GM12878 (cell line): ENCODE results near the gene LDLRAP1. TPM values are rescaled to one million over a fixed set of nuclear protein-coding genes. Genes with fewer than 3 reads are reported as not detected.
A peak's percentile ranks its signal among the peaks of the same experiment; 100 is the strongest.

ENCODE experiments used
- ATAC-seq: fragments of 200-7000 bp; cut with Tn5 transposase; 3 replicates; pipeline ENCODE4 v1.9.1; 2020; ENCODE audit warnings: mild to moderate bottlenecking, moderate library complexity
- BruUV-seq: library from RNA; stranded (reverse); fragments of 400-500 nt; replicated peaks from 2 replicates; lab custom pipeline; 2021; lab: Mats Ljungman, UMichigan
- CTCF ChIA-PET: fragments of 300-600 bp; sonication (Branson Sonifier 250); formaldehyde crosslinking; extraction: SDS; loops from one replicate; lab custom pipeline; 2021; ENCODE audit warnings: inconsistent platforms; lab: Yijun Ruan, JAX
- POLR2A ChIA-PET: fragments of 350-600 bp; formaldehyde crosslinking; extraction: SDS; loops from one replicate; lab custom pipeline; 2021; ENCODE audit warnings: inconsistent platforms; lab: Charles Lee
- RAD21 ChIA-PET: fragments of 300-600 bp; sonication (Branson Sonifier 250); formaldehyde crosslinking; loops from one replicate; lab custom pipeline; 2023; ENCODE audit warnings: antibody characterized with exemption; ENCODE audit not compliant: unreplicated experiment; lab: Charles Lee
- SMC1A ChIA-PET: fragments of 300-600 bp; sonication (Branson Sonifier 250); formaldehyde crosslinking; loops from one replicate; lab custom pipeline; 2023; ENCODE audit not compliant: unreplicated experiment, uncharacterized antibody; lab: Charles Lee
- DNase-seq: peaks from one replicate; pipeline ENCODE4 v3.0.0-alpha.2; 2011; ENCODE audit warnings: low read depth, low spot score
- FAIRE-seq: peaks from 3 replicates; lab custom pipeline; 2011; peaks lifted over from hg19 to GRCh38; lab: Jason Lieb, UNC
- H2AFZ ChIP-seq: 2 replicates; pipeline ENCODE4 v1.6.0; 2011; ENCODE audit warnings: low read depth, low read length, control low read depth; ENCODE audit not compliant: control insufficient read depth
- H3K27ac ChIP-seq: 2 replicates; pipeline ENCODE4 v1.5.1; 2011; ENCODE audit warnings: control low read depth; ENCODE audit not compliant: control insufficient read depth, insufficient read depth
- H3K27me3 ChIP-seq, 2 experiments: replicated peaks in 1 of 2; 2 replicates each; pipeline versions ENCODE4 v1.6.0 to v1.6.1; 2011; ENCODE audit warnings: low read length in 1 of 2; ENCODE audit not compliant: control insufficient read depth in 2 of 2, insufficient read depth in 2 of 2
- H3K36me3 ChIP-seq, 2 experiments: 2 replicates each; pipeline ENCODE4 v1.5.1; 2011; ENCODE audit warnings: low read length in 1 of 2; ENCODE audit not compliant: control insufficient read depth in 2 of 2, insufficient read depth in 2 of 2
- H3K4me1 ChIP-seq: 2 replicates; pipeline ENCODE4 v1.6.1; 2011; ENCODE audit warnings: mild to moderate bottlenecking, low read length, moderate library complexity, mixed read lengths; ENCODE audit not compliant: control insufficient read depth, insufficient read depth
- H3K4me2 ChIP-seq: 2 replicates; pipeline ENCODE4 v1.6.0; 2011; ENCODE audit warnings: control low read depth; ENCODE audit not compliant: control insufficient read depth, insufficient read depth
- H3K4me3 ChIP-seq: fragments of 200-600 bp; sonication (generic); 2 replicates; pipeline ENCODE4 v1.5.1; 2016
- H3K79me2 ChIP-seq: 2 replicates; pipeline ENCODE4 v1.6.0; 2011; ENCODE audit warnings: low read length; ENCODE audit not compliant: control insufficient read depth, insufficient read depth
- H3K9ac ChIP-seq: 2 replicates; pipeline ENCODE4 v1.8.0; 2011; ENCODE audit warnings: low read length, control low read depth, mixed read lengths; ENCODE audit not compliant: control insufficient read depth, insufficient read depth
- H3K9me3 ChIP-seq: replicated peaks from 3 replicates; pipeline ENCODE4 v1.5.1; 2011; ENCODE audit warnings: mild to moderate bottlenecking, low read length; ENCODE audit not compliant: control insufficient read depth, insufficient read depth
- H4K20me1 ChIP-seq: 2 replicates; pipeline ENCODE4 v1.6.0; 2011; ENCODE audit not compliant: control insufficient read depth, insufficient read depth
- E2F8 ChIP-seq: fragments of 450-650 bp; IDR thresholded peaks from 2 replicates; pipeline ENCODE4 v1.6.1; 2018; ENCODE audit warnings: mild to moderate bottlenecking, low read depth, moderate library complexity; ENCODE audit not compliant: partially characterized antibody
- WGBS: methylation state at CpG from one replicate; pipeline ENCODE4 v1.1.6; 2016; ENCODE audit warnings: low lambda C conversion rate; ENCODE audit not compliant: insufficient replicate concordance, insufficient coverage; ENCODE audit errors: missing lambda C conversion rate; 5-methylcytosine and 5-hydroxymethylcytosine counted together
- in situ Hi-C: fragments of 300-500 bp; cut with MboI; formaldehyde crosslinking; loops from 9 replicates; pipeline ENCODE4 v1.14.3; 2018; ENCODE audit warnings: mixed read lengths
- intact Hi-C: fragments of 100-400 bp; cut with micrococcal nuclease; formaldehyde crosslinking; loops from one replicate; pipeline ENCODE4 v1.14.2; 2022; ENCODE audit not compliant: unreplicated experiment
- polyA plus RNA-seq, 11 experiments: library from polyadenylated mRNA; depleted of rRNA in 4 of 11; unstranded in 6 of 11; stranded (reverse) in 5 of 11; fragments of >200 nt; fragmentation: Nextera tagmentation in 4 of 11; fragmentation: Illumina TruSeq in 1 of 11; extraction: Ambion mirVana in 4 of 11; extraction: Trizol in 1 of 11; gene quantifications; 1 replicate in 1 of 11; 2 replicates in 10 of 11; pipeline versions ENCODE4 v1.2.1 to v1.2.3, GENCODE V29; 2011 to 2016; ENCODE audit warnings: inconsistent platforms in 2 of 11, missing spikeins in 2 of 11, low read depth in 1 of 11
- total RNA-seq, 4 experiments: library from RNA; depleted of rRNA in 3 of 4; stranded (reverse); fragments of >200 nt in 3 of 4; fragmentation: Illumina TruSeq in 1 of 4; extraction: Trizol in 1 of 4; gene quantifications; 2 replicates each; pipeline versions ENCODE4 v1.2.1 to v1.2.3, GENCODE V29; 2013 to 2021
- TF ChIP-seq, protein P1 (sequence below), 3 experiments: IDR thresholded peaks in 2 of 3; conservative IDR thresholded peaks in 1 of 3; 2 replicates each; pipeline ENCODE4 v1.5.1; 2011; ENCODE audit warnings: low read depth in 3 of 3, low read length in 3 of 3, mild to moderate bottlenecking in 3 of 3, control low read depth in 2 of 3, moderate library complexity in 2 of 3, inconsistent platforms in 1 of 3, mixed read lengths in 1 of 3; ENCODE audit not compliant: control insufficient read depth in 2 of 3, insufficient read depth in 1 of 3; ENCODE audit errors: extremely low read depth in 1 of 3

Gene LDLRAP1
- total and polyA plus RNA-seq, 10 of the 15 experiments (the other 5 are each of a cell fraction or from before 2014, with no cell fraction given) = 0.43 to 37.6 (median 22.0) TPM

DNA sequence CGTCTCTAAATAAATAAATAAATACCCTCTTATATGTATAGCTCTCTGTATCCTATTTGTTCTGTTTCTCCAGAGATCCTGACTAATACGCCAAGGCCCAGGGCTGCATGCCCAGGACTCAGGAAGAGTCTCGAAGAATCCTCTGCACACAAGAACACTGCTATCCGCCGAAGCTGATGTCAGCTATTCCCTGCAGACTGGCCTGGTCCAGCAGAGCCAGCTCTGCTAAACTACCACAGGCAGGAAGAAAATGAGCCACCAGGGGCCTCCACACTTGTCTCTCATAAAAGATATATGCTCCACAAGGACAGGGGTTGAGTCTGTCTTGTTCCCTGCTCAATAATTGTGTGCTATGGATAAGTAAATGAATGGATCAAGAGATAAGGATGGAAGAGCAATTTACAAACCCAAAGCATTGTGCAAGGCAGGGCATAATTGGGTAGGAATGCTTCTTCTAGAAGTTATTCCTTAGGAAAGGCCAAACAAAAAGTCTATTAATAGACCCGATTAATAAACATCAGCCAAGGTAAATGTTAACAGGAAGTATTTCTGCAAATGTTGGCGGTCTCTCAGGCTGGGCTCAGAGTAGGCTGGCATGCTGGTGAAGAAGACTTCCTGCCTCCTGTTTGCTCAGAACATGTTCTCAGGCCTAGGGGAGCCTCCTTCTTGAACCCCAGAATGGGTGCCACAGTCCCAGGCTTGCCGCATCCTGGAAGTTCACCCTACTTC is 46.9 kb downstream of the LDLRAP1 start:
- no peak overlapping the region for H3K4me2 ChIP-seq
- no peak for TF ChIP-seq E2F8
- TF ChIP-seq, protein P1, sequence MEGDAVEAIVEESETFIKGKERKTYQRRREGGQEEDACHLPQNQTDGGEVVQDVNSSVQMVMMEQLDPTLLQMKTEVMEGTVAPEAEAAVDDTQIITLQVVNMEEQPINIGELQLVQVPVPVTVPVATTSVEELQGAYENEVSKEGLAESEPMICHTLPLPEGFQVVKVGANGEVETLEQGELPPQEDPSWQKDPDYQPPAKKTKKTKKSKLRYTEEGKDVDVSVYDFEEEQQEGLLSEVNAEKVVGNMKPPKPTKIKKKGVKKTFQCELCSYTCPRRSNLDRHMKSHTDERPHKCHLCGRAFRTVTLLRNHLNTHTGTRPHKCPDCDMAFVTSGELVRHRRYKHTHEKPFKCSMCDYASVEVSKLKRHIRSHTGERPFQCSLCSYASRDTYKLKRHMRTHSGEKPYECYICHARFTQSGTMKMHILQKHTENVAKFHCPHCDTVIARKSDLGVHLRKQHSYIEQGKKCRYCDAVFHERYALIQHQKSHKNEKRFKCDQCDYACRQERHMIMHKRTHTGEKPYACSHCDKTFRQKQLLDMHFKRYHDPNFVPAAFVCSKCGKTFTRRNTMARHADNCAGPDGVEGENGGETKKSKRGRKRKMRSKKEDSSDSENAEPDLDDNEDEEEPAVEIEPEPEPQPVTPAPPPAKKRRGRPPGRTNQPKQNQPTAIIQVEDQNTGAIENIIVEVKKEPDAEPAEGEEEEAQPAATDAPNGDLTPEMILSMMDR (IDR thresholded peaks at IDR 0.05 in 2 of 3, conservative IDR thresholded peaks at IDR 0.05 in 1 of 3; ENCODE audit: control insufficient read depth in 2 of 3, extremely low read depth in 1 of 3, insufficient read depth in 1 of 3, low read depth in 3 of 3, low read length in 3 of 3) = 0 out of 6 replicates have a peak, but pooled peaks of 1 of the 3 experiments have one; percentile 1
- FAIRE-seq = no peak
- no peaks in the 10 kb centered on the region for H3K27me3 ChIP-seq
- H2AFZ ChIP-seq = no peak overlapping the region
- ChIA-PET POLR2A (interaction anchor here (0.6 kb wide), 1 partner anchor 1357 kb away, joined by 3 read pairs; no protein-coding TSS in a partner anchor), RAD21 (no interaction called here), SMC1A (no interaction called here), CTCF (interaction anchor here (0.6 to 1.0 kb wide), 2 partner anchors 17 to 1175 kb away, joined by 3 to 6 read pairs; partner anchors contain the start of gene NIPAL3)
- no peak overlapping the region for H3K4me3 ChIP-seq
- peaks cover 9% of the 10 kb centered on the region; the same call in 1 of the 2 replicates for H3K4me1 ChIP-seq
- DNase-seq = no peak
- H4K20me1 ChIP-seq = no peaks in the 10 kb centered on the region; the same call in 1 of the 2 replicates
- whole genome bisulfite sequencing = 80% methylated on average over 8 of the region's 8 CpGs
- no peaks in the 10 kb centered on the region for H3K36me3 ChIP-seq
- no peak for ATAC-seq
- BruUV-seq = no TSS peak
- intact Hi-C loops = no loop called here
- in situ Hi-C loops = no loop called here
- H3K79me2 ChIP-seq = no peaks in the 10 kb centered on the region
- H3K27ac ChIP-seq = no peak overlapping the region
- no peaks in the 10 kb centered on the region for H3K9me3 ChIP-seq
- no peak overlapping the region for H3K9ac ChIP-seq
